LNCaP clone FGC (cell line): ENCODE results near the gene PHGDH.

Source experiments
- DNase-seq: peaks from one replicate; pipeline ENCODE4 v3.0.0-alpha.2; 2011; ENCODE audit warnings: low read depth
- H3K4me3 ChIP-seq: 2 replicates; pipeline ENCODE4 v1.5.1; 2011; ENCODE audit warnings: mild to moderate bottlenecking, low read depth, low read length, control low read depth
- CTCF ChIP-seq: IDR thresholded peaks from 2 replicates; pipeline ENCODE4 v1.5.1; 2012; ENCODE audit warnings: mild to moderate bottlenecking; ENCODE audit not compliant: control insufficient read depth, insufficient read depth; ENCODE audit errors: extremely low read depth

Gene PHGDH

GRCh38 chr1:119736649-119737039 lies 24.9 kb downstream of the PHGDH start:
- no peak for TF ChIP-seq CTCF
- no peak for DNase-seq
- H3K4me3 ChIP-seq, result no peak overlapping the region

- TF ChIP-seq CTCF, result no peak
- no peak for DNase-seq
- H3K4me3 ChIP-seq, result no peak overlapping the region
These were observed 25.4 kb downstream of the PHGDH start for GRCh38 chr1:119737040-119737682.

GRCh38 chr1:119738100-119738720 lies 26.5 kb downstream of the PHGDH start:
- no peak for TF ChIP-seq CTCF
- no peak for DNase-seq
- H3K4me3 ChIP-seq, result no peak overlapping the region

- no peak for TF ChIP-seq CTCF
- no peak for DNase-seq
- H3K4me3 ChIP-seq, result no peak overlapping the region
These were observed 27.4 kb downstream of the PHGDH start for GRCh38 chr1:119739150-119739549.

GRCh38 chr1:119740261-119740660 lies 28.5 kb downstream of the PHGDH start:
- no peak overlapping the region for H3K4me3 ChIP-seq
- no peak for DNase-seq
- no peak for TF ChIP-seq CTCF

GRCh38 chr1:119740896-119741780 lies 29.4 kb downstream of the PHGDH start:
- no peak for TF ChIP-seq CTCF
- DNase-seq, result no peak
- H3K4me3 ChIP-seq, result no peak overlapping the region
